HG02759 (cell line): ENCODE results near the gene MAPK8IP1.

Experiments used
- ATAC-seq: cut with Tn5 transposase; IDR thresholded peaks from one replicate; pipeline ENCODE4 v1.9.1; 2021; ENCODE audit warnings: mild to moderate bottlenecking, moderate library complexity; ENCODE audit not compliant: unreplicated experiment

Gene MAPK8IP1

DNA sequence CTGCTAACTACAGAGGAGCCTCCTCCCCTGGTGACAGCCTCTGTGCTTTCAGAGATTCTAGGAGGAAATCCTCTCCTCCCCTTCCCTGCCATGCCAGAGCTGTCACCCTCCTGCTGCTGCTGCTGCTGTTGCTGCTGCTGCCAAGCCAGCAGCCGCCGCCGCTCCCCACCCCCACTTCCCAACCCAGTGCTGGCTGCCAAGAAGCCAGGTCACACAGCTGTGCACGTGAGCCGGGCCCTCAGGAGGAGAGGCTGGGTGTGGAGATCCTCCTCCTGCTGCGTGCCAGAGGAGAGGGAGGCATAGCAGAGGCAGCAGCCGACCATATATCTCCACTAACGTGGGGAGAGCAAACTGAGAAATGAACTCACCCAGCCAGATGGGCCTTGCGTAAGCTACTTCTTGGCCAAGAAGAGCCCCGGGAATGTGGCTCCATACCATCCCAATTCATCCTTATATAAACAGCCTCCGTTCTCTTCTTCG, 25.8 kb upstream of the MAPK8IP1 start:
- ATAC-seq = no peak

DNA sequence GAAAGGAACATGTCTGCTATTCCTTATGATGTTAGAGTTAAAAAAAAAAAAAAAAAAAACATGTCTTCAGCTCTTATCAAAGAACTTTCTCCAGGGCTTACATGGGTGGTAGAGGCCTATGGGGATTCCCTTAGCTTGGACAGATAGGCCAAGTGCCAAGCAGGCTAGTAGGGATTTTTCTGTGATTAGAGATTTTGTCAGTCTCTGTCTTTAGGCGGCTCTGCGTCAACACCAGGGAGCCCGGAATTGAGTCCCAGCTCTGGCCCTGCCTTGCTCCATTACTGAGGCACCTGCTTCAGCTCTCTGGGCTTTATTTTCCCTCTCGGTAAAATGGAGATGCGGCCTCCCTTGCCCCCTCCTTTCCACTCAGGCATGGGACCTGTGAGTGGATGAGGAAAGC, 25.1 kb upstream of the MAPK8IP1 start:
- no peak for ATAC-seq

DNA sequence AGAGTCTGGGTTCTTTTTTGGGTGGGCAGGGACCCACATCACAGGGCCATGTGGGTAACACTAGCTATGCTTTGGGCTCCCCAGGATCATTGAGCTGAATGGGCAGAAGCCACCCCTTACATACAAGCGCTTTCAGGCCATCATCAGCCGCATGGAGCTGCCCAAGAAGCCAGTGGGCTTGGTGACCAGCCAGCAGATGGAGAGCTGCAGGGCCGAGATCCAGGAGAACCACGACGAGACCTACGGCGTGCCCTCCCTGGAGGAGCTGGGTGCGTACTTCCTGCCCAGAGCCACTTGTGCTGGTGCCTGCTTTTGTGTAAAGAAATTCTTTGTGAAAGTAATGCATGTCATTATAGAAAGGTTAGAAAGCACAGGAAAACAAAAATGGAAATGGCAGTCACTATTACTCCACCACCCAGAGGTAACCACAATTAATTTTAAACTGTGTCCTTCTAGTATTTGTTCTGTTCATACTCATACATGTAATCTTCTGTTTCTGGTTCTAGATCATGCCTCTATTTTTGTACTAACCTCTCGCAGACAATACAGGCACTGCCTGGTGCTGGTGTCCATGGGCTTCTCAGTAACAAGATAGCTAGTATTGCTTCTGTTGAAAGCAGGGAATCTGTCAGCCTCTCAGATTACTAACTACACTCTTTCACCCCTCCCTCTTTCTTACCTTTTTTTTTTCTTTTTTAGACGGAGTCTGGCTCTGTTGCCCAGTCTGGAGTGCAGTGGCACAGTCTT, 24.5 kb upstream of the MAPK8IP1 start:
- no peak for ATAC-seq

DNA sequence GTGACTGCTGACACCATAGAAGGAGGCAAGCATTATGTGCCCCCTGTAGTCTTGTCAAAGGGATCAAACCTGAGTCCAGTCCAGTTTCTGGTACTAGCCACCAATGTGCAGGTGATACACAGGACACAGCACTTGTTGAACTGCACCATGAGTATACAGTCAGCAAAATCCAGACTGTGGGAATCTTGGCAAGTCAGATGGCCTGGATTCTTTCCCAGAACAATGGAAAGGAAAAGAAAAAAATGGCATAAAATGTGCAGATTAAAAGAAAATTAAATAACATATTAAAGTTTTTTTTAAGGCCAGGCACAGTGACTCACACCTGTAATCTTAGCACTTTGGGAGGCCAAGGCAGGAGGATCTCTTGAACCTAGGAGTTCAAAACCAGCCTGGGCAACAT, 21.4 kb upstream of the MAPK8IP1 start:
- ATAC-seq = no peak

DNA sequence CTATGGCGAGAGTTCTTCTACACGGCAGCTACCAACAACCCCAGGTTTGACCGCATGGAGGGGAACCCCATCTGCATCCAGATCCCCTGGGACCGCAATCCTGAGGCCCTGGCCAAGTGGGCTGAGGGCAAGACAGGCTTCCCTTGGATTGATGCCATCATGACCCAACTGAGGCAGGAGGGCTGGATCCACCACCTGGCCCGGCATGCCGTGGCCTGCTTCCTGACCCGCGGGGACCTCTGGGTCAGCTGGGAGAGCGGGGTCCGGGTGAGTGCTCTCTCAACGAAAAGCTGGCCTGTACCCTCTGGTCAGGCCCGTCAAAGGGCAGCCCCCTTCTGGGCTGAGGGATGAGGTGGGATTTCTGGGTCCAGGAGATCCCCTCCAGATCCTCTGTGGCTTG, 15.9 kb upstream of the MAPK8IP1 start:
- ATAC-seq = no peak

DNA sequence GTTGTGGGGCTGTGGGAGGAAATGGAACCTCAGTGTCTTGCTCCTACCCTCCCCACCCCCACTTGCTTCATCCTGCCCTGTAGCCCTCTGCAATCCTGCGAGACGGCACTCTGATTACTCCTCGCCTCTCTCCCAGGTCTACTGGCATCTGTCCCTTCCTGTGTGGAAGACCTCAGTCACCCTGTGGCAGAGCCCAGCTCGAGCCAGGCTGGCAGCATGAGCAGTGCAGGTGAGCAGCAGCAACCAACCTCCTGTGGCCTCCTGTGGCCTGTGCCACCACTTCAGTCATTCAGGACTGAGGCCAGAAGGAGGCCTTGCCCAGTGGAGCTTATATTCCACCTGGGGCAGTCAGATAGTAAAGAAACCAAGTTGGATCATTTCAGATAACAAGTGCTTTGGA, 14.7 kb upstream of the MAPK8IP1 start:
- no peak for ATAC-seq

DNA sequence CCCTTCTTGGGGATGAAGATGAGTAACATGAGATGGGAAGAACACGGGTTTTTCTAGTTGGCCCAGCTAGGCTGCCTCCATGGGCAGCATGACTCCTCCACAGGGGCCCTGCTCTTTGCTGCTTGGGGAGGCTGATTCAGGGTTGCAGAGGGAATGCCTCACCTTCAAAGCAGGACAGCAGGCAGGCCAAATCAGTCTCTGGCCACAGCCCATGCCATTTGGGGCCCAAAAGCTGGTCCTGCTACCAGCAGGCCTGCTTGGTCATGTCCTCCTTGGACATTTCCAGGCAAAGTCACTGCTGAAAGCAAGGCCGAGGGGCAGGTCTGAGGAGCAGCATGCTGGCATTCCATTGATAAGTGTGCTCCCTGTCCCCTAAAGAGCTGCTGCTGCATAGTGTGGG, 13.8 kb upstream of the MAPK8IP1 start:
- ATAC-seq = no peak

DNA sequence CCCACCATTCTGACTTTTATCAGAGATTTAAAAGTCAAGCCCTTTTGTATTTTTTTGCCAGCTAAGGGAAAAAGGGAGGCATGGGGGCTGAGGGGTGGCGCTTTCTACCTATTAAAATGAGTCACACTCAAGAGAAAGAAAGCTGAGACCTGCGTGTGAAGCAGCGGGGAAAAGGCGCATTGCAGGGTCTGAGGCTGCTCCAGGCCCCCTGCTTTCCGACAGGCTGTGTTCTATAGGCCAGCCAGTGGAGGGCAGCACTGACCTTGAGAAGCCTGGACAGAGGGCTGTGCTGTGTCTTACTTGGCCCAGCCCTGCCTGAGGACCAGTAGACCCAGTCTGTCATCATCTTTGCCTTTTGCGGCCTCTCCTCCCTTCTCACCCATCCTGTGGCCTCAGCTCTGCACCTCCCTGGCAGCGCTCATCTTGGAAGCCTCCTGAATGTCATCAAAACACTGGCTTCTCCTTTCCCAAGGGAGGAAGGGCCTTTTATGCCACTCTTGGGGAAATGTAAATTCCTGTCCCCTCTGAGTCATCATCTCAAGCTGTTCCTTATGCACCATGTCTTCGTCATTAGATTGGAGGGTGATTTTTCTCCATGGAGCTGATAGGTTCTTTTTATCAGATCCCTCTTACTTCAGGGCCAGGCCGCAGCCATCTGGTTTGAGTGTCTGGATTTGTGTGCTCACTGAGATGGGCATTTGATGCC, 12.6 kb upstream of the MAPK8IP1 start:
- ATAC-seq = no peak

DNA sequence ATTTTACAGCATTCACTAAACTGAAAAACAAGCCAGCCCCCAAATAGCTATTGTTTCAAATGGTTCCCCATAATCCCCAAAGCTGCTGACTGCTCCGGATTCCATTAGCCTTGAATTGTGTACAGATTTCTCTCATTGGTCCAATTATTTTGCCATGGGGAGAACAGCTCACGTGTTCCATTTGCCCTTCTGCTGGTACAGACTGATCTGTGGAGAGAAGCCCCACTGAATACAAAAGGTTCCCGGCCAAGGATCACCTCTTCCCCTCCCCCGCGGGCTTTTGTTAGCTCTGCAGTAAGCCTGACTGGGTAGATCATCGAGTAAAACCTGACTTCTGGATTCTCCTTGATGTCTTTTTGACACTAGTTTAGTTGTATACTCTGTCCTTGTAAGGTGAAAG, 9.1 kb upstream of the MAPK8IP1 start:
- ATAC-seq = no peak

DNA sequence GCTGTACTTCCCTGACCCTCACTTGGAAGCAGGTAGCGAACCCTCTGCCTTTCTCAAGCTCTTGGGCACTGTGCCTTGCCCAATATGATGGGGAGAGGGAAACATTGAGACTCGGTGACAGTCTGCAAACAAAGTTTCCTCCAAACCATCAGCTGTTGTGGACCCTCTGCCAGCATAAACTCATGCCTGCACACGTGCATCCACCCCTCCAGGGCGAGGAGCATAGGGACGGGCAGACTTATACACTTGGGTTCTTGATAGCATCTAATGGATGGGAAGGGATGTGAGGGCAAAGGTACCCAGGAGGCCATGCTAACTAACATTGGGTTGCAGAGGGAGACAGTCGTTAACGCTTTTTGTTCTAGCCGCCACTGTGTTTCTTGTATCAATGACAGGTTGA, 8.2 kb upstream of the MAPK8IP1 start:
- ATAC-seq = no peak

DNA sequence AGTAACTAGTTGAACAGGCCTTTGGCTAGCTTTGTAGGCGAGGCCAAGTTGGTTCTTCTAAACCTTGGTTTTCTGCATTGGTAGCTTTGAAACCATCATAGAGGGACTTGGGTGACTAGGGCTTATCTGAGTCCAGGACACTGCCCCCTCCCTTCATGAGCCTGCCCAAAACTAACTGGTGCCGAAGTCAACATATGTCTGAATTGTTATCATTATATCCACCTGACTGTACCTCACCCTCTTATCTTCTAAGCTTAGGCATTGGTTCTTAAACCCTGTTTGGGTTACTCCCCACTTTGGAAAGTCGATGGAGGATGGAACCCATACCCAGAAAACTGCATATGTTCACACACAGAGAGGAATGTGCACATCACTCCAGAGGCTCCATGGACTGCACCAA, 7.6 kb upstream of the MAPK8IP1 start:
- no peak for ATAC-seq

DNA sequence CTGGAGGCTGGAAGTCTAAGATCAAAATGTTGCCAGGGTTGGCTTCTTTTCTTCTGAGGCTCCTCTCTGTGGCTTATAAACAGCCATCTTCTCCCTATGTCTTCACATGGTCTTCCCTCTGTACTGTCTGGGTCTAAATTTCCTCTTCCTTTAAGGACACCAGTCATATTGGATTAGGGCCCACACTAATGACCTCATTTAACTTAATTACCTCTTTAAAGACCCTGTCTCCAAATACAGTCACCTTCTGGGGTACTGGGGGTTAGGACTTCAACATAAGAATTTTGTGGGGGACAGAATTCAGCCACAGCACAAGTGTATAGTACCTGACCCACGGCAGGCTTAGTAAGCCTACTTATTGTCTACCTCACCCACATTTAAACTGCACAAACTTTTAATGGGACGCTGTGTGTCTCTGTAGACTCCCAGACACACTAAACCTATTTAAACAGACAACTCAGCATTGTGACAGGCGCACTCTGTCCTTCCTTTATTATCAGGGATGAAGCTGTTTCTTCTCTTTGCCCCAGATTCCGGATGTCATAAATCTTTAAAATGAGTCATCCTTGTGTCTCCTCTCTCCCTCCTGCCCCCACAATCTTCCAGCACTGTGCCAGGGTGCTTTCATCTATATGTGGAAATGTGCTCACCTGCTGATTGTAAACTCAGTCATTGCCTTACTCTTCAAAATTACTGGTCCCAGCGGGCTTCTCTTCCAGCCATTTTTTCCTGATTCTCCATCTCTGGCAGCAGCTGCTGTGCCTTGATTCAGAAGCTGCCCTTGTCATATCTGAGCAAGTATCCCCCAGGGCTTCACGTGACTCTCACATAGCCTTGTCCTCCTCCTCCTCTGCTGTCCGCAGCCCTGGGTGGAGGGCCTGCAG, 5.4 kb upstream of the MAPK8IP1 start:
- no peak for ATAC-seq

DNA sequence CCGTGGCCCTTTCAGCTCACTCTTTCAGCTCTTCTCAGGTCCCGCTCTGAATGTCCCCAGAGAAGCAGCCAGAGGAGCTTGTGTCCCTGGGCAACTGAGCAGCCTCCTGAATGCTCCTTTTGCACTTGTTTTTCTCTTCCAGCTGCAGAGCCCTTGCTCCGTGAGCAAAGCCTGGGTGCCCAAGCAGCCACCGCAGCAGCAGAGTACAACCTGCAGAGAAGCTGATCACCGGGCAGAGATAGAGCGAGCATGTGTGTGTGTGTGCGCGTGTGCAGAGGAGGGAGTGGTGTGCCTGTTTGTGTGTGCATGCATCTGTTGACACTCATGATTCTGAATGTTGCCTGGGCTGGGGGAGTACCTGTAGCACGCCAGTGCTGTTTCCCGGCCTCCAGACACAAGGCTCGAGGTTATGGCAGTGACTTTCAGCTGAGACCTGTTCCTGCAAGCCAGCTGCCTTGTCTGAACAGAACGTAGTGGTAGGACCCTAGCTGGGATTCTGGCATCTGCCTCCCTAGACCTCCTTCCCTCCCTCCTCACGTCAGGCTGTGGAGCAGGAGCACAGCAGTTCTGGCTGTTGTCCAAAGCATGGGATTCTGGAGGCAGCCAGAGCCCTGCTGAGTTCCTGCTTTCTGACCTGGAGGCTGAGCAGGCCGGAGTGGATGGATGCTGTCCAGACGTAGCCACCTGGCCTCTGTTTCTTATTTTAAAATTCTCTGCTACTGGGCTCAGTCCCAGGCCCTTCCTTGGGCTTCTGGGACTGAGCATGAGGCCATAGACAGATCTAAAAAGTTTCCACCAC, 4.5 kb upstream of the MAPK8IP1 start:
- ATAC-seq = no peak

DNA sequence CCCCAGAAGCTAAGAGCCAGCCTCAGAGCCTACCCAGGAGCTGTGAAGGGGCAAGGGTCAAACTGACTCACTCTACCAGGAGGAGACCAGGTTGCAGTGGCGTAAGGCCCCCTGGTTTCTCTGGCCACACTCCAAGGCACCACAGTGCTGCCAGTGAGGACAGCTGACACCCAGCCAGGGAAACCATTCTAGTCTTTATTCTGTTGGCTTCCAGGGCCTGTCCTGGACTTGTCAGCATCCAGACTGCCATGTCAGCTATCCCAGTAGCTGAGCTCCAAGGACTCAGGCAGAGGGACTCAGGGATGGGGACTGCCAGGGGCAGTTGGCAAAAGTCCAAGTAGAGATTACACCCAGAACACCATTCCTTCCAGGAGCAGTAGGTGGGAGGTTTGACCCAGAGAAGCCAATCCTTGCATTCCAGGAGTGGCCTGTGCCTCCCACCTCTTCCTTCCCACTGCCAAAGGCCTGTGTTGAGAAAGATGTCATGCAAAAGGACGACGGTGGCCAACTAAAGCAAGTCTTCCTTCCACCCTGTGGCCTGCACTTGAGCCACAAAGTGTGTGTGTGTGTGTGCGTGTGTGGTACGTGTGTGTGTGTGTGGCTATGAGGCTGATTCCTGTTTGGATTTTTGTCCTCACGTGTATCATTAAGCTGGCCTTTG, 3.6 kb upstream of the MAPK8IP1 start:
- no peak for ATAC-seq

DNA sequence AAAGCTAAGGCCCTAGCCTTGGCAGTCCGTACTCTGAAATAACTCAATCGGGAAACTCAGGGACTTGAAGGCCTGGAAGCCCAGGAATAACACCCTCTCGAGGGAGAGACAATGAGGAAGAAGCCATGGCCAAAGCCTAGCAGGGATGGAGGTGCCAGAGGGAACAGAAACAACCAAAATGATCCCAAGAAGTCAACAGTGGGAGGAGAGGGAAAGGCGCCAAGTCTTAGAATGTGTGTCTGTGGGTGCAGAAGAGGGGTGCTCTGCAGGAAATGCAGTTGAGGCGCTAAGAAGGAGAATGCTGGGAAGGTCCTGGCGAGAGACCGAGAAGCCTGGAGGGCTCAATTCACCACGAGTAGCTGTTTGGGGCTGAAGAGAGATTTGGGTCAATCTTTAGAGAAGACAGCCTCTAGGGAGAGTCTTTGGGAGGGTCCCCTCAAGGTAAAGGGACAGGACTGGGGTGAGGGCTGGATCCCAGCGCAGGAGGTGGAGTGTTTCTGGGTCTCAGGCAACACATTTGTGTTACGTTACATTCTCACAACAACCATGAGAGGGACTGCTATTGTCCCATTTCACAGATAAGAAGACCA, 760 bp upstream of the MAPK8IP1 start:
- no peak for ATAC-seq

DNA sequence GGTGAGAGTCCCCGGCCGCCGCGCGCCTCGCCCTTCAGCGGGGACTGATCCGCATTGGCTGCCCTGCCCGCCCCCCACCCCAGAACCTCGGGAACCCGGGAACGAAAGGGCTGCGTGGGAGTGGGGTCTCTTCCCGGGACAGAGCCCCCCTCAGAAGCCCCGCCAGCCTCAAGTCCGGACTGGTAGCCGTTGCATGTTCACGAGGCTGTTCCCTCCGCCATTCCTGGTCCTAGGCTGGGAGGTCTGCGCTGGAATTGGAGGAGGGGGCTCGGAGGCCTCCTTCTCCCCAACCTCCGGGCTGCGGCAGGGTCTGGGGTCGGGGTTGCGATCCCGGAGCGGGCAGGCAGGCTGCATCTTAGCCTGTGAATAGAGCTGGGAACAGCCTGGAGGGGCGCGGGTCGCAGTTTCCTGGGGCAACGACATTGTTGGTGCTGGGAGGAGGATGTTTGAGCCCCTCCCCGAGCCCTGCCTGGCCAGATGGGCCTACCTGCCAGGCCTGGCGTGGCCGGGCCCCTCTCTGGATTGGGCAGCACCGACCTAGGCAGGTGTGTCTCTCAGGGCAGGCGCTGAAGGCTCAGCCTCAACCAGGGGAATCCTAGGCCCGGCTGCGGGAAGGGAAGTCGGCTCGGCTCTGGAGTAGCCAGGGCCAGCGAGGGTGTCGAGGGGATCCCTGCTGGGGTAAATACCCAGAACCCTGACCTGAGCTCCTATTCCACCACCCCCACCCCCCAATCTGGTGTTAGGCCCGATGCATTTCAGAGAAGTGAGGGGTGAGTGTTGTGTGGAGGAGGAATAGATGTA, 670 bp downstream of the MAPK8IP1 start:
- no peak for ATAC-seq

DNA sequence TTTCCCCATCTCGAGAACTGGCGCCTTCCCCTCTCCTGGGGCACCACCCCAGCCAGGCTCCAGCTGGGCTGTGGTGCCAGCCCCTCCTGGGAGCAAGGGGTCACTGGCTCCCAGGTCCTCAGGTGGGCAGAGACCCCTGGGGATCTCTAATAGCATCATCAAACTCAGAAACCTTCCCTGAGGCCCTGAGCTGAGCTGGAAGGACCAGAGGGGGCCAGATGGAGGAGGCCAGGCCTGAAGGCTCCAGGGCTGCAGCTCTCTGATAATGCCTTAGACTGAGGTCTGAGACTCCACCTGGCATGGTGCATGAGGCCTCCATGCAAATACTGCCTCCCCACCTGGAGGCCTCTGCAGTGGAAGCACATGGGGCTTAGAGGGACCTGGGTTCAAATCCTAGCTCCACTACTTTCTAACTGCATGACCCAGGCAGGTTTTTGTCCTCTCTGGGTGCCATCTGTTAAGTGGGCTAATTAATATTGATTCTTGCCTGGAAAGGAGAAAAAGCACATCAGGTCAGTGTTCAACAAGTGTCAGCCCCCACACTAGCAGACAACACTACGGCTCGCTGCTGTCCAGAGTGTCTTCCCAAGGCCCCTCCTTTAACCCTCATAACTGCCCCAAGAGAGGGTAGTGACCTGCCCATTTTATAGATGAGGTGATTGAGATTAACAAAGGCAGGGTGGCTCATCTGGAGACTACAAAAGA, 1.5 kb downstream of the MAPK8IP1 start:
- ATAC-seq = no peak

DNA sequence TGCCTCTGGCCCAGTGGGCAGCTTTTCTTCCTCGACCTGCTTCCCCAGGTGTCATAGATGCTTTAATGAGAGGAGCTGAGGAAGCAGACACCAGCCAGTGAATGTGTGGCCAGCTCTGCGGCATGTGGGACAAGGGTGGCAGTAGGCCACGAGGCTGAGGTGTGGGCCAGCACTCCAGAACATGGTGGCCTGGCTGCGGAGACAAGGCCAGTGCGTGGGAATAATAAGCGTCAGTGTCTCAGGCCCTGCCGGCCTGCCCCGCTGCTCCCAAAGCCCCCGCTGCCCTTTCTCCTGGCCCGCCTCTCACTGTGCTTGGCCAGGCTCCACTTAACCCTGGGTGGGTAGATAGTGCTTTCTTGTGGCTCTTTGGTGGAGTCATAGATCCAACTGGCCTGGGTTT, 2.1 kb downstream of the MAPK8IP1 start:
- ATAC-seq = no peak
